HCT116 (cell line): ENCODE measurements around the gene RUNDC3A. TPM values are rescaled to one million over a fixed set of nuclear protein-coding genes. Genes with fewer than 3 reads are reported as not detected.

Source experiments
- ATAC-seq: fragments of 200-7000 bp; cut with Tn5 transposase; 2 replicates; pipeline ENCODE4 v1.9.1; 2020; ENCODE audit warnings: mild to moderate bottlenecking, moderate library complexity
- BruUV-seq: library from RNA; stranded (reverse); fragments of 400-500 nt; replicated peaks from 2 replicates; lab custom pipeline; 2021; lab: Mats Ljungman, UMichigan
- CTCF ChIA-PET: fragments of 300-600 bp; sonication (Branson Sonifier 250); formaldehyde crosslinking; loops from one replicate; lab custom pipeline; 2021; ENCODE audit warnings: antibody characterized with exemption; lab: Charles Lee
- POLR2A ChIA-PET: fragments of 300-600, 350-600 bp; sonication (Branson Sonifier 250); formaldehyde crosslinking; loops from one replicate; lab custom pipeline; 2021; ENCODE audit warnings: antibody characterized with exemption; lab: Charles Lee
- RAD21 ChIA-PET, 2 experiments: fragments of 300-600 bp; sonication (Branson Sonifier 250); formaldehyde crosslinking; loops; one replicate each; lab custom pipeline; 2023; ENCODE audit warnings: low total read pairs in 2 of 2; ENCODE audit not compliant: uncharacterized antibody in 2 of 2, unreplicated experiment in 2 of 2, low non-redundant PET in 1 of 2; lab: Charles Lee
- DNase-seq: peaks from one replicate; pipeline ENCODE4 v3.0.0-alpha.2; 2010; ENCODE audit warnings: low read depth, low spot score
- H2AFZ ChIP-seq: fragments of 200-600 bp; shearing (Covaris generic), sonication (generic); 2 replicates; pipeline ENCODE4 v1.6.1; 2017; ENCODE audit warnings: low read depth, mixed run types, mixed read lengths, antibody characterized with exemption, low read length; ENCODE audit not compliant: poor library complexity, severe bottlenecking
- H3K27ac ChIP-seq: 2 replicates; pipeline ENCODE4 v1.5.1; 2012; ENCODE audit warnings: low read depth, low read length
- H3K27me3 ChIP-seq: fragments of 200-600 bp; sonication (generic); 2 replicates; pipeline ENCODE4 v1.6.1; 2016; ENCODE audit warnings: mixed run types, low read length, mixed read lengths; ENCODE audit not compliant: insufficient read depth
- H3K36me3 ChIP-seq, 2 experiments: fragments of 200-500 bp in 1 of 2; fragments of 200-600 bp in 1 of 2; sonication (Bioruptor generic) in 1 of 2; sonication (generic) in 1 of 2; 2 replicates each; pipeline versions ENCODE4 v1.5.1 to v1.6.1; 2014 to 2016; ENCODE audit warnings: low read length in 2 of 2, inconsistent platforms in 1 of 2, mixed read lengths in 1 of 2, mixed run types in 1 of 2; ENCODE audit not compliant: insufficient read depth in 2 of 2, control insufficient read depth in 1 of 2
- H3K4me1 ChIP-seq, 2 experiments: fragments of 200-600 bp in 1 of 2; sonication (generic) in 1 of 2; 2 replicates each; pipeline versions ENCODE4 v1.5.1 to v1.6.1; 2012 to 2017; ENCODE audit warnings: low read length in 2 of 2, inconsistent platforms in 1 of 2, mild to moderate bottlenecking in 1 of 2, mixed read lengths in 1 of 2, mixed run types in 1 of 2, moderate library complexity in 1 of 2; ENCODE audit not compliant: insufficient read depth in 2 of 2, control insufficient read depth in 1 of 2
- H3K4me2 ChIP-seq: fragments of 200-600 bp; sonication (generic); 2 replicates; pipeline ENCODE4 v1.6.1; 2017; ENCODE audit warnings: mixed run types, low read length, mixed read lengths
- H3K4me3 ChIP-seq, 2 experiments: fragments of 200-600 bp in 1 of 2; sonication (generic) in 1 of 2; replicated peaks in 1 of 2; 2 replicates each; pipeline ENCODE4 v1.5.1; 2011 to 2016; ENCODE audit warnings: low read length in 2 of 2, control low read depth in 1 of 2, low read depth in 1 of 2, mild to moderate bottlenecking in 1 of 2, mixed read lengths in 1 of 2, mixed run types in 1 of 2
- H3K79me2 ChIP-seq: fragments of 200-600 bp; sonication (generic); 2 replicates; pipeline ENCODE4 v1.6.1; 2017; ENCODE audit warnings: mild to moderate bottlenecking, mixed run types, low read length, moderate library complexity, mixed read lengths; ENCODE audit not compliant: insufficient read depth
- H3K9ac ChIP-seq: fragments of 200-600 bp; sonication (generic); 2 replicates; pipeline ENCODE4 v1.6.1; 2016; ENCODE audit warnings: low read length, mixed read lengths
- H3K9me2 ChIP-seq: fragments of 200-600 bp; sonication (generic), shearing (Covaris generic); 2 replicates; pipeline ENCODE4 v1.6.1; 2017; ENCODE audit warnings: mixed run types, mild to moderate bottlenecking, moderate library complexity; ENCODE audit not compliant: insufficient read depth
- H3K9me3 ChIP-seq, 2 experiments: fragments of 200-500 bp in 1 of 2; fragments of 200-600 bp in 1 of 2; sonication (Bioruptor generic) in 1 of 2; sonication (generic) in 1 of 2; 2 replicates each; pipeline ENCODE4 v1.6.1; 2014 to 2017; ENCODE audit warnings: low read length in 2 of 2, mixed read lengths in 2 of 2, inconsistent platforms in 1 of 2, low read depth in 1 of 2, mild to moderate bottlenecking in 1 of 2, mixed run types in 1 of 2, moderate library complexity in 1 of 2; ENCODE audit not compliant: control insufficient read depth in 1 of 2, insufficient read depth in 1 of 2
- H4K20me1 ChIP-seq: fragments of 200-600 bp; sonication (generic), shearing (Covaris generic); 2 replicates; pipeline ENCODE4 v1.6.1; 2017; ENCODE audit warnings: mixed run types, mild to moderate bottlenecking, moderate library complexity; ENCODE audit not compliant: insufficient read depth
- EGR1 ChIP-seq: IDR thresholded peaks from 2 replicates; pipeline ENCODE4 v1.6.1; 2012; ENCODE audit warnings: low read depth
- EZH2 ChIP-seq: fragments of 200-600 bp; sonication (generic); IDR thresholded peaks from 2 replicates; pipeline ENCODE4 v1.6.1; 2017; ENCODE audit warnings: antibody characterized with exemption, mixed run types
- POLR2AphosphoS5 ChIP-seq: IDR thresholded peaks from 2 replicates; pipeline ENCODE4 v1.6.1; 2011; ENCODE audit warnings: mild to moderate bottlenecking, low read depth, low read length, moderate library complexity
- YY1 ChIP-seq: IDR thresholded peaks from 2 replicates; pipeline ENCODE4 v1.6.1; 2011; ENCODE audit warnings: low read length, low read depth, moderate library complexity, mild to moderate bottlenecking; ENCODE audit not compliant: insufficient replicate concordance; ENCODE audit errors: extremely low read depth
- ZBTB33 ChIP-seq: IDR thresholded peaks from 2 replicates; pipeline ENCODE4 v1.6.1; 2011; ENCODE audit warnings: mild to moderate bottlenecking, low read length, moderate library complexity; ENCODE audit not compliant: insufficient replicate concordance; ENCODE audit errors: extremely low read depth
- ZNF274 ChIP-seq: fragments of 200-500 bp; sonication (Bioruptor generic); IDR thresholded peaks from 2 replicates; pipeline ENCODE4 v1.6.1; 2014; ENCODE audit warnings: mild to moderate bottlenecking, low read depth, low read length, inconsistent platforms
- intact Hi-C: fragments of 100-400 bp; cut with micrococcal nuclease; formaldehyde crosslinking; loops from 2 replicates; pipeline ENCODE4 v1.10.0; 2022
- total RNA-seq: library from RNA; stranded (reverse); gene quantifications from one replicate; pipeline ENCODE4 v1.2.1, GENCODE V29; 2021; ENCODE audit not compliant: unreplicated experiment

The RUNDC3A gene
- total RNA-seq, 1 experiment from 2014 or later, result 0.61 TPM

DNA sequence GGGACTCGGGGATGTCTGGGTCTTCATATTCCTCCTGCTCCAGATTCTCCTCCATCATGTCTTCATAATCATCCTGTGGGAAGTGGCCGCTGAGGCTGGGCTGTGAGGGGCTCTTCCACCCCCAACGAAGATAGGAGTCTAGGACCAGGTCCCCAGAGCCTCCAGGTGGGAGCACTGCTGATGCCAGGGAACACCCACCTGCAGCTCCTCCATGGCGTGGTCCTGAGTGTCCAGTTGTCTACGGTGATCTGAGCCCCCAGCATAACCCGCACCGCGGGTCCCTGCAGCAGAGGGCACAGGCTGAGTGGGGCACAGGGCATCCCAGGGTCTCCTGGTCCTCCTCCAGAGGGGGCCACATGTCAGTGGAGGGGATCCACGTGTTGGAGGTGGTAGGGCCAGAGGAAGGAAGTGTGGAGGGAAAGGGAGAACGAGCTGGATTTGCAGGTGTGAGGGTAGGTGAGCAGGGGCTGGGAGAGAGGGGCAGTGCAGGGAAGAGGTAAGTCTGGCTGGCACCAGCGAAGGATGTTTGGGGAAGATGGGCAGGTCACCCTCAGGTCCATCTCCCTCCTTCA lies 45.7 kb upstream of the RUNDC3A start:
- ATAC-seq, result no peak
- H3K27ac ChIP-seq, result no peak overlapping the region
- POLR2A ChIA-PET, result no interaction called here
- CTCF ChIA-PET, result interaction anchor here (1.0 kb wide), 1 partner anchor 41 kb away, joined by 3 read pairs; no protein-coding TSS in a partner anchor
- DNase-seq, result no peak
- H3K79me2 ChIP-seq, result no peaks in the 10 kb centered on the region
- no peaks in the 10 kb centered on the region for H3K9me2 ChIP-seq
- no peak overlapping the region for H3K4me3 ChIP-seq
- no peaks in the 10 kb centered on the region for H3K4me1 ChIP-seq
- RAD21 ChIA-PET, result no interaction called here
- H3K4me2 ChIP-seq, result no peak overlapping the region
- intact Hi-C loops, result no loop called here
- H3K9me3 ChIP-seq, result no peaks in the 10 kb centered on the region
- no peaks in the 10 kb centered on the region for H3K36me3 ChIP-seq
- no peak for TF ChIP-seq EZH2
- TF ChIP-seq YY1, result no peak
- TF ChIP-seq ZBTB33, result no peak
- TF ChIP-seq ZNF274, result no peak
- TF ChIP-seq POLR2AphosphoS5, result no peak
- TF ChIP-seq EGR1, result no peak
- BruUV-seq, result no TSS peak
- H2AFZ ChIP-seq, result no peak overlapping the region
- no peaks in the 10 kb centered on the region for H3K27me3 ChIP-seq
- H3K9ac ChIP-seq, result no peak overlapping the region
- no peaks in the 10 kb centered on the region for H4K20me1 ChIP-seq
